Mammary epithelial cell (primary cell): ENCODE results near the gene ID2.

Experiments
- CTCF ChIP-seq, 2 donors: IDR thresholded peaks in 1 of 2; conservative IDR thresholded peaks in 1 of 2; 2 replicates each; pipeline ENCODE4 v1.5.1; 2011 to 2012; ENCODE audit warnings: inconsistent platforms in 2 of 2, low read length in 2 of 2, mild to moderate bottlenecking in 2 of 2, control low read depth in 1 of 2, low read depth in 1 of 2; ENCODE audit not compliant: insufficient read depth in 1 of 2; ENCODE audit errors: extremely low read depth in 1 of 2
- EZH2 ChIP-seq: IDR thresholded peaks from 2 replicates; pipeline ENCODE4 v1.6.1; 2012; ENCODE audit warnings: low read length, inconsistent platforms, borderline replicate concordance

GRCh38 chr2:8729939-8730338 is 48.1 kb downstream of the ID2 start:
- TF ChIP-seq CTCF (conservative IDR thresholded peaks at IDR 0.05 in 1 of 2, IDR thresholded peaks at IDR 0.05 in 1 of 2; ENCODE audit: extremely low read depth in 1 of 2, insufficient read depth in 1 of 2, low read depth in 1 of 2, low read length in 2 of 2) = no peak
- TF ChIP-seq EZH2 = no peak
